ENCODE results near the gene CORO6.

DNA sequence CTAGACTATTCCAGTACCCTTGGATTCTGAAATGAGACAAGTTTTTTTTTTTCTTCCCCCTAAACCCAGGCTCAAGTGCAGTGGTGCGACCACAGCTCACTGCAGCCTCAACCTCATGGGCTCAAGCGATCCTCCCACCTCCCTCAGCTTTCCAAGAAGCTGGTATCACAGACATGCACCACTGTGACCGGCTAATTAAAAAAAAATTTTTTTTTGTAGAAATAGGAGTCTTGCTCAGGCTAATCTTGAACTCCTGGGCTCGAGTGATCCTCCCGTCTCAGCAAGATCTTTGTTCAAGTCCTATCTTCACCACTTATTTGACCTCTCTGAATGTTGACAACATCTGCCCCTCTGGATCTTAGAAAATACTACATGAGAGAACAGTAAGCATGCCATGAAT lies 26.6 kb upstream of the CORO6 start:
- no peak for TF ChIP-seq POLR2A (IDR thresholded peaks at IDR 0.05; ENCODE audit: low read depth, low read length)
- no peak for TF ChIP-seq CHD1 (IDR thresholded peaks at IDR 0.05; ENCODE audit: low read depth, low read length)
- TF ChIP-seq, protein P1, sequence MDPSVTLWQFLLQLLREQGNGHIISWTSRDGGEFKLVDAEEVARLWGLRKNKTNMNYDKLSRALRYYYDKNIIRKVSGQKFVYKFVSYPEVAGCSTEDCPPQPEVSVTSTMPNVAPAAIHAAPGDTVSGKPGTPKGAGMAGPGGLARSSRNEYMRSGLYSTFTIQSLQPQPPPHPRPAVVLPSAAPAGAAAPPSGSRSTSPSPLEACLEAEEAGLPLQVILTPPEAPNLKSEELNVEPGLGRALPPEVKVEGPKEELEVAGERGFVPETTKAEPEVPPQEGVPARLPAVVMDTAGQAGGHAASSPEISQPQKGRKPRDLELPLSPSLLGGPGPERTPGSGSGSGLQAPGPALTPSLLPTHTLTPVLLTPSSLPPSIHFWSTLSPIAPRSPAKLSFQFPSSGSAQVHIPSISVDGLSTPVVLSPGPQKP (IDR thresholded peaks at IDR 0.05; ENCODE audit: borderline replicate concordance, low read depth, low read length) = no peak
- no peak for TF ChIP-seq RFX5 (IDR thresholded peaks at IDR 0.05; ENCODE audit: low read depth, low read length)
